GM12801 (cell line): ENCODE results near the gene TWNK.

ENCODE experiments used
- TF ChIP-seq, protein P1 (sequence below): IDR thresholded peaks from one replicate; pipeline ENCODE4 v1.5.1; 2011; ENCODE audit warnings: control low read depth; ENCODE audit not compliant: insufficient read length; ENCODE audit errors: extremely low read depth

TWNK gene

DNA sequence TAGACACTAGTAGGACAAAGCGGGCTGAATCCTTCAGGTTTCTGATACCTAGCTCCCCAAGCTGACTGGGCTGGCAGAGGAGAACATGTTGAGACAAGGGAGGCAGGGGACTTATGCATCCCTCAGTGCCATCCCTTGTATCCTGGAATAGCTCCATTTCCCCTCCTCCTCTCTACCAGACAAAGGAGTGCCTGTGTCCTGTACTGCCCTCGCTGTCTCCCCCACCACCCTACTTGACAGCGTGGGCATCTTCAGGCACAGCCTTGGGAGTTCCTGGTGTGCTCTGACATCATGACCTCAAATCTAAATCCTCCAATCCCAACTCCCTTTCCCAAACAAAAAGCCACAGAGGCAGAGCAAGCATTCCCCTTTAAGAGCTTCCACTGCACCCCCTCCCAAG, 52.7 kb downstream of the TWNK start:
- TF ChIP-seq, protein P1, sequence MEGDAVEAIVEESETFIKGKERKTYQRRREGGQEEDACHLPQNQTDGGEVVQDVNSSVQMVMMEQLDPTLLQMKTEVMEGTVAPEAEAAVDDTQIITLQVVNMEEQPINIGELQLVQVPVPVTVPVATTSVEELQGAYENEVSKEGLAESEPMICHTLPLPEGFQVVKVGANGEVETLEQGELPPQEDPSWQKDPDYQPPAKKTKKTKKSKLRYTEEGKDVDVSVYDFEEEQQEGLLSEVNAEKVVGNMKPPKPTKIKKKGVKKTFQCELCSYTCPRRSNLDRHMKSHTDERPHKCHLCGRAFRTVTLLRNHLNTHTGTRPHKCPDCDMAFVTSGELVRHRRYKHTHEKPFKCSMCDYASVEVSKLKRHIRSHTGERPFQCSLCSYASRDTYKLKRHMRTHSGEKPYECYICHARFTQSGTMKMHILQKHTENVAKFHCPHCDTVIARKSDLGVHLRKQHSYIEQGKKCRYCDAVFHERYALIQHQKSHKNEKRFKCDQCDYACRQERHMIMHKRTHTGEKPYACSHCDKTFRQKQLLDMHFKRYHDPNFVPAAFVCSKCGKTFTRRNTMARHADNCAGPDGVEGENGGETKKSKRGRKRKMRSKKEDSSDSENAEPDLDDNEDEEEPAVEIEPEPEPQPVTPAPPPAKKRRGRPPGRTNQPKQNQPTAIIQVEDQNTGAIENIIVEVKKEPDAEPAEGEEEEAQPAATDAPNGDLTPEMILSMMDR: no peak

DNA sequence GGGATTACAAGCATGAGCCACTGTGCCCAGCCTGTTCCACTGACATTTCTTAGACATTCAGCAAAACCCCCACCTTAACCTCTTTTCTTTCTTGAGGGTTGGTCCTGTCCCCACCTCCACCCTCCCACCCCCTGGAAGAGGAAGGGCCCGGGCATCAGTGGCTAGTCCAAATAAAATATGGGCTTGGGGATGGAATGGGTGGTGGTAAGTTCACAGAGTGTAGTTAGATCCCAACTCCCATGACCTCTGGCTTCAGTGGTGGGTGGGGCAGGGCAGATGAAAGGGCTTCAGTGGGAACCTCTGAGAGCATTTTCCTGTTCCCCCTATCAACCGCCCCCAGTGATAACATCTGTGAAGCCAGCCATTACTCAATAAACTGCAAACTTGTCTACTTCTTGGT, 53.5 kb downstream of the TWNK start:
- TF ChIP-seq, protein P1: no peak

DNA sequence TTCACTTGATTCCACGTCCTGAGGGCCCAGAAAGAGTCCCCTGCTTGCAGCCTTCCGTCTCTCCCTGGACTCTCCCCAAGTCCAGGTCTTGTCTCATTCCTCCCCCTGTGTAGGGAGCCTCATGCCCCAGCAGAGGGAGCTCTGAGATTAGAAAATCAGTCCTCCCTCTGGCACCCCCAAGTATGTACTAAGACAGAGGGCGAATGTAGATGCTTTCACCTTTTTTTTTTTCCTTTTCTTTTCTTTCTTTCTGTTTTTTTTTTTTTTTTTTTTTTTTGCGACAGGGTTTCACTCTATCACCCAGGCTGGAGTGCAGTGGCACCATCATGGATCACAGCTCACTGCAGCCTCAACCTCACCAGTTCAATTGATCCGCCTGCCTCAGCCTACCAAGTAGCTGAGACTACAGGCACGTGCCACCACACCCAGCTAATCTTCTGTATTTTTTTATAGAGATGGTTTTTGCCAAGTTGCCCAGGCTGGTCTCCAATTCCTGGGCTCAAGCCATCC, 54.0 kb downstream of the TWNK start:
- TF ChIP-seq, protein P1: peak; percentile 57

DNA sequence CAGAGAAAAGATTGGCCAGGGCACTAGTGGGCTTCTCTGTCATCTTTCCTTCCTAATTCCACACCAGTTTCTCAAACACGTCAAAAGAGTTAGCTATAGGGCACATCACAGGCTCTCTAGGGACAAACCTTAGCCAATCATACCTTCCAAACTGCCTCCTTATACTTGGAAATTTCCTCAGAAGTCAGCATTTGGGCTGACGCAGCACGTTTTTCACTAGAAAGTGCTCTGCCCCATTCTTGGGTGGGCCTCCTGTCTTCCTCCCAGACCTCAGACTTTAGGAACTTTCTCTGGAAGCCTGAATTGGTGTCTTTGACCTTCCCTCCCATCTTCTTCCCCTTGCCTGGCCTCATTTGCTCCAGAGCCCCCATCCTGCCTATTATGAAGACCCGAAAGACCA, 54.8 kb downstream of the TWNK start:
- TF ChIP-seq, protein P1: no peak

DNA sequence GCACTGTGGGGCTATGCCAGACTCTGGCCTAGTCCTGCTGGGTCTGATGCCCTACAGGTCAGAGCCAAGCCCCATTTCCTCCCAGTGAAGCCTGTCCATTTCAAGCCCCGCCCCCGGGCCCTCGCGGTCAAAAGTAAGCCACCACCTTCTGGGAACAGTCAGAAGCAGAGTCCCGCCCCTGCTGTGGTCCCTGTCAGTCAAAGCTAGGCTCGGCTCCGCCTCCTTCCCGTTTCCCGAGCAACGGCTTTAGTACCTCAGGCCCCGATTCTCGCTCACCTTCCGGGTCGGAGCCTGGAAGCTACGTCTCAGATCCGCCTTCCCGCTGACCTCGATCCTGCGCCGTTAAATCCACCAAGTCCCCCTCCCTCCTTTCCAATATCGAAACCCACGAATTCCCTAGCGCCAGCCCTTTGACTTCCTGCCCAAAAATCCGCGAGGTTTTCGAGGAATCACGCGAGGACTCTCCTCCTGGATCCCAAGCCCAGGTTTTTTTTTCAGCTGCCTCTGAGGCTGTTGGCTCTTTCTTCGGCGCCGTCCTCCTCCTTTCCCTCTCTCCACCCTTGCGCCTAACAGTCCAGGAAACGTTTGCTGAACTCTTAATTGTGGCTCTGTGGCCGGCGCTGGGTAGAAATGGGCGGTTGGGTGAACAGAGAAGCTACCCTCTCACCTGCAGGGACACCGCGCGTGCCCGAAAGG, 55.5 kb downstream of the TWNK start:
- TF ChIP-seq, protein P1: no peak

DNA sequence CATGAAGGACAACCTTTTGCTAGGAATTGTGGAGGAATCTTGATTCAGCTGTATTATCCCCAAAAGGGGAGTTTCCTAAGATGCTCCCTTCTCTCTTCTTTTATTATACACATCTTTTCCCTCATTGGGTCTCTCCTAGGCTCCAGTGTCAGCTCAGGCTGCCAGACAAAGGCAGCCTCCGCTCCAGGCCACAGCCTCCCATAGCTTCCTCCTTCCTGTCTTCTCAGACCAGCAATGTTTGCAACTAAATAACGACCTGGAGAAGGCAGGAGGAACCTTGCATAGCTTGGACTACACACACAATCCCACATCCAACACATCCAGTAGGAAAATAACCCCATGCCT, 56.0 kb downstream of the TWNK start:
- TF ChIP-seq, protein P1: no peak
